HEK293 (cell line): Measurements from ENCODE around the gene DIS3L2.

Experiments
- CTCF ChIA-PET: fragments of 350-600 bp; formaldehyde crosslinking; extraction: SDS; loops from one replicate; lab custom pipeline; 2021; ENCODE audit warnings: antibody characterized with exemption; lab: Yijun Ruan, JAX
- POLR2A ChIA-PET: fragments of 300-600 bp; formaldehyde crosslinking; extraction: SDS; loops from one replicate; lab custom pipeline; 2020; ENCODE audit warnings: antibody characterized with exemption, inconsistent platforms; lab: Yijun Ruan, JAX
- H3K27ac ChIP-seq: fragments of 200-500 bp; sonication (Bioruptor generic); 2 replicates; pipeline ENCODE4 v1.5.1; 2014; ENCODE audit warnings: low read depth, low read length, control low read depth, inconsistent platforms; ENCODE audit errors: extremely low read depth
- H3K36me3 ChIP-seq, 2 experiments: fragments of 200-500 bp in 1 of 2; sonication (Bioruptor generic) in 1 of 2; 1 replicate in 1 of 2; 2 replicates in 1 of 2; pipeline ENCODE4 v1.5.1; 2014 to 2017; ENCODE audit warnings: inconsistent platforms in 2 of 2, low read length in 2 of 2; ENCODE audit not compliant: control insufficient read depth in 2 of 2, insufficient read depth in 1 of 2
- H3K4me1 ChIP-seq: fragments of 200-500 bp; sonication (Bioruptor generic); 2 replicates; pipeline ENCODE4 v1.5.1; 2014; ENCODE audit warnings: mild to moderate bottlenecking, low read length, inconsistent platforms; ENCODE audit not compliant: control insufficient read depth, insufficient read depth
- H3K4me3 ChIP-seq: 2 replicates; pipeline ENCODE4 v1.5.1; 2011; ENCODE audit warnings: low read depth, mild to moderate bottlenecking, control low read depth, low read length, moderate library complexity
- H3K9me3 ChIP-seq: fragments of 200-500 bp; sonication (Bioruptor generic); 2 replicates; pipeline ENCODE4 v1.5.1; 2014; ENCODE audit warnings: low read depth, low read length, inconsistent platforms; ENCODE audit not compliant: control insufficient read depth, insufficient read depth
- BCL11A ChIP-seq: fragments of 450-650 bp; formaldehyde crosslinking; IDR thresholded peaks from 2 replicates; pipeline ENCODE4 v1.5.1; 2016; ENCODE audit warnings: low read depth, missing biosample characterization, missing genetic modification characterization
- FEZF1 ChIP-seq: fragments of 450-650 bp; formaldehyde crosslinking; IDR thresholded peaks from 2 replicates; pipeline ENCODE4 v1.5.1; 2016; ENCODE audit warnings: missing biosample characterization, missing genetic modification characterization
- HOXD13 ChIP-seq: sonication (generic); formaldehyde crosslinking; IDR thresholded peaks from 2 replicates; pipeline ENCODE4 v1.8.0; 2022; ENCODE audit warnings: missing genetic modification reagents, borderline replicate concordance
- OSR2 ChIP-seq: fragments of 450-650 bp; formaldehyde crosslinking; IDR thresholded peaks from 2 replicates; pipeline ENCODE4 v1.5.1; 2016; ENCODE audit warnings: missing biosample characterization, missing genetic modification characterization
- REST ChIP-seq: fragments of 450-650 bp; formaldehyde crosslinking; IDR thresholded peaks from 2 replicates; pipeline ENCODE4 v1.5.1; 2016; ENCODE audit warnings: missing biosample characterization, missing genetic modification characterization
- WT1 ChIP-seq: fragments of 450-650 bp; formaldehyde crosslinking; IDR thresholded peaks from 2 replicates; pipeline ENCODE4 v1.5.1; 2016; ENCODE audit warnings: missing biosample characterization, missing genetic modification characterization
- ZBTB20 ChIP-seq: fragments of 450-650 bp; formaldehyde crosslinking; IDR thresholded peaks from 2 replicates; pipeline ENCODE4 v1.5.1; 2016; ENCODE audit warnings: missing biosample characterization, missing genetic modification characterization
- ZFP37 ChIP-seq: fragments of 450-650 bp; formaldehyde crosslinking; IDR thresholded peaks from 2 replicates; pipeline ENCODE4 v1.5.1; 2016; ENCODE audit warnings: missing biosample characterization, missing genetic modification characterization
- ZNF211 ChIP-seq: fragments of 450-650 bp; formaldehyde crosslinking; IDR thresholded peaks from 2 replicates; pipeline ENCODE4 v1.5.1; 2016; ENCODE audit warnings: low read depth, missing biosample characterization, missing genetic modification characterization
- ZNF449 ChIP-seq: fragments of 450-650 bp; formaldehyde crosslinking; IDR thresholded peaks from 2 replicates; pipeline ENCODE4 v1.5.1; 2017; ENCODE audit warnings: missing biosample characterization, mild to moderate bottlenecking, missing genetic modification characterization, moderate library complexity
- ZNF518A ChIP-seq: fragments of 450-650 bp; formaldehyde crosslinking; conservative IDR thresholded peaks from 2 replicates; pipeline ENCODE4 v1.5.1; 2016; ENCODE audit warnings: low read depth, missing biosample characterization, missing genetic modification characterization
- ZNF521 ChIP-seq: fragments of 450-650 bp; formaldehyde crosslinking; IDR thresholded peaks from 2 replicates; pipeline ENCODE4 v1.5.1; 2017; ENCODE audit warnings: missing biosample characterization, mild to moderate bottlenecking, missing genetic modification characterization
- ZNF560 ChIP-seq: fragments of 450-650 bp; formaldehyde crosslinking; IDR thresholded peaks from 2 replicates; pipeline ENCODE4 v1.5.1; 2017; ENCODE audit warnings: missing biosample characterization, missing genetic modification characterization, borderline replicate concordance
- ZNF843 ChIP-seq: fragments of 450-650 bp; formaldehyde crosslinking; IDR thresholded peaks from 2 replicates; pipeline ENCODE4 v1.5.1; 2016; ENCODE audit warnings: missing biosample characterization, missing genetic modification characterization
- ZSCAN4 ChIP-seq: fragments of 450-650 bp; formaldehyde crosslinking; IDR thresholded peaks from 2 replicates; pipeline ENCODE4 v1.5.1; 2017; ENCODE audit warnings: missing biosample characterization, missing genetic modification characterization

The DIS3L2 gene

GRCh38 chr2:232351686-232352510 lies 390.4 kb downstream of the DIS3L2 start:
- POLR2A ChIA-PET: no interaction called here
- TF ChIP-seq ZNF449 (tag by site-specific recombination) (no peak), BCL11A (no peak), ZNF211 (tag by site-specific recombination) (no peak), REST (no peak), OSR2 (tag by site-specific recombination) (no peak), ZSCAN4 (tag by site-specific recombination) (no peak), ZNF843 (tag by site-specific recombination) (no peak), FEZF1 (tag by site-specific recombination) (no peak), ZNF521 (tag by site-specific recombination) (no peak), ZFP37 (tag by site-specific recombination) (no peak), ZNF560 (no peak), ZNF518A (tag by site-specific recombination) (no peak), WT1 (no peak), HOXD13 (no peak), ZBTB20 (tag by site-specific recombination) (no peak)
- TF ChIP-seq, all 188 proteins: peak for 0
- no peak overlapping the region for H3K4me3 ChIP-seq
- H3K9me3 ChIP-seq: no peaks in the 10 kb centered on the region
- no peak overlapping the region for H3K27ac ChIP-seq
- CTCF ChIA-PET: no interaction called here
- no peaks in the 10 kb centered on the region for H3K4me1 ChIP-seq
- H3K36me3 ChIP-seq: no peaks in the 10 kb centered on the region
